Prostate gland (tissue), 2 donors: Measurements from ENCODE around the gene ASIC4. TPM values are rescaled to one million over a fixed set of nuclear protein-coding genes. Genes with fewer than 3 reads are reported as not detected.

ENCODE experiments used
- DNase-seq: peaks from one replicate; pipeline ENCODE4 v3.0.0-alpha.2; 2019; ENCODE audit warnings: low spot score
- H3K27ac ChIP-seq, 2 donors: fragments of 200-600 bp; sonication (generic); 2 replicates each; pipeline ENCODE4 v1.5.1; 2017 to 2019
- H3K27me3 ChIP-seq: fragments of 200-600 bp; sonication (generic); replicated peaks from 2 replicates; pipeline ENCODE4 v1.5.1; 2019; ENCODE audit not compliant: insufficient read depth
- H3K36me3 ChIP-seq, 2 donors: fragments of 200-600 bp; sonication (generic); 1 replicate in 1 of 2; 2 replicates in 1 of 2; pipeline versions ENCODE4 v1.5.1 to v1.8.1; 2017 to 2019
- H3K4me1 ChIP-seq: fragments of 200-600 bp; sonication (generic); replicated peaks from 2 replicates; pipeline ENCODE4 v1.5.1; 2019
- H3K4me3 ChIP-seq, 2 donors: fragments of 200-600 bp; sonication (generic); 2 replicates each; pipeline ENCODE4 v1.5.1; 2017 to 2019
- H3K9me3 ChIP-seq: fragments of 200-600 bp; sonication (generic); 2 replicates; pipeline ENCODE4 v1.5.1; 2017
- POLR2A ChIP-seq: fragments of 450-650 bp; IDR thresholded peaks from one replicate; pipeline ENCODE4 v1.6.1; 2016; ENCODE audit warnings: antibody characterized with exemption, mild to moderate bottlenecking
- POLR2AphosphoS5 ChIP-seq: sonication (generic); formaldehyde crosslinking; IDR thresholded peaks from one replicate; pipeline ENCODE4 v1.6.1; 2017; ENCODE audit warnings: antibody characterized with exemption
- WGBS: methylation state at CpG from one replicate; pipeline ENCODE4 v1.1.5; 2018; 5-methylcytosine and 5-hydroxymethylcytosine counted together
- intact Hi-C: fragments of 100-400 bp; cut with DNase I; formaldehyde crosslinking; loops from one replicate; pipeline ENCODE4 v1.14.2; 2022
- total RNA-seq, 2 donors: library from RNA; depleted of rRNA; stranded (reverse); fragments of >200 nt; gene quantifications; one replicate each; pipeline ENCODE4 v1.1.0, GENCODE V29; 2016
- TF ChIP-seq, protein P1 (sequence below), 4 experiments: fragments of 200-600 bp in 2 of 4; fragments of 450-650 bp in 2 of 4; sonication (generic) in 2 of 4; IDR thresholded peaks; 1 replicate in 3 of 4; 2 replicates in 1 of 4; pipeline ENCODE4 v1.5.1; 2016 to 2019; ENCODE audit warnings: antibody characterized with exemption in 4 of 4, mild to moderate bottlenecking in 2 of 4, moderate library complexity in 2 of 4

ASIC4 gene
- total RNA-seq, 2 donors from 2014 or later, result 0.09 to 0.45 TPM

DNA sequence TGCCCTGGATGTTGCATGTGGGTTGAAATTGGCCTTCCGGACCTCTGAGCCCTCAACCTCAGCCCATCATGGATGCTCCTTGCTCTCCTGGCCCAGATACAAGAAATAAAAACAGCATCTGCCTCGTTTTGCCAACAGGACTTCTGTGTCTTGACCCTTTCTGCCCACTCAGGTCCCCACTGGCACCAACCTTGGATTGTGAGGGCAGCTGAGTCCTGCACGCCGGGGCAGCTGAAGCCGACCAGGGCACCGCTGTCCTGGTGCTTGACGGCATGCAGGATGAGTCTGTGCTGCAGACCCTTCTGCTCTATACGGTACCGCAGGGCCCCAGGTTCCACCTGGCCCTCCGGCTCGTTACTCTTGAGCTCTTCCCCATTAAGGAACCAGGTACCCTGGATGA is 52.4 kb downstream of the ASIC4 start:
- no peak overlapping the region for H3K27ac ChIP-seq
- WGBS, result 89% methylated on average over 6 of the region's 11 CpGs
- intact Hi-C loops, result no loop called here
- no peak overlapping the region for H3K4me3 ChIP-seq
- no peaks in the 10 kb centered on the region for H3K27me3 ChIP-seq
- DNase-seq, result no peak
- no peak for TF ChIP-seq POLR2AphosphoS5
- TF ChIP-seq, protein P1, sequence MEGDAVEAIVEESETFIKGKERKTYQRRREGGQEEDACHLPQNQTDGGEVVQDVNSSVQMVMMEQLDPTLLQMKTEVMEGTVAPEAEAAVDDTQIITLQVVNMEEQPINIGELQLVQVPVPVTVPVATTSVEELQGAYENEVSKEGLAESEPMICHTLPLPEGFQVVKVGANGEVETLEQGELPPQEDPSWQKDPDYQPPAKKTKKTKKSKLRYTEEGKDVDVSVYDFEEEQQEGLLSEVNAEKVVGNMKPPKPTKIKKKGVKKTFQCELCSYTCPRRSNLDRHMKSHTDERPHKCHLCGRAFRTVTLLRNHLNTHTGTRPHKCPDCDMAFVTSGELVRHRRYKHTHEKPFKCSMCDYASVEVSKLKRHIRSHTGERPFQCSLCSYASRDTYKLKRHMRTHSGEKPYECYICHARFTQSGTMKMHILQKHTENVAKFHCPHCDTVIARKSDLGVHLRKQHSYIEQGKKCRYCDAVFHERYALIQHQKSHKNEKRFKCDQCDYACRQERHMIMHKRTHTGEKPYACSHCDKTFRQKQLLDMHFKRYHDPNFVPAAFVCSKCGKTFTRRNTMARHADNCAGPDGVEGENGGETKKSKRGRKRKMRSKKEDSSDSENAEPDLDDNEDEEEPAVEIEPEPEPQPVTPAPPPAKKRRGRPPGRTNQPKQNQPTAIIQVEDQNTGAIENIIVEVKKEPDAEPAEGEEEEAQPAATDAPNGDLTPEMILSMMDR (IDR thresholded peaks at IDR 0.05), result no peak
- TF ChIP-seq POLR2A, result no peak
- no peaks in the 10 kb centered on the region for H3K4me1 ChIP-seq
- peaks cover 0 to 3% of the 10 kb centered on the region in 2 donors for H3K36me3 ChIP-seq
- no peaks in the 10 kb centered on the region for H3K9me3 ChIP-seq

DNA sequence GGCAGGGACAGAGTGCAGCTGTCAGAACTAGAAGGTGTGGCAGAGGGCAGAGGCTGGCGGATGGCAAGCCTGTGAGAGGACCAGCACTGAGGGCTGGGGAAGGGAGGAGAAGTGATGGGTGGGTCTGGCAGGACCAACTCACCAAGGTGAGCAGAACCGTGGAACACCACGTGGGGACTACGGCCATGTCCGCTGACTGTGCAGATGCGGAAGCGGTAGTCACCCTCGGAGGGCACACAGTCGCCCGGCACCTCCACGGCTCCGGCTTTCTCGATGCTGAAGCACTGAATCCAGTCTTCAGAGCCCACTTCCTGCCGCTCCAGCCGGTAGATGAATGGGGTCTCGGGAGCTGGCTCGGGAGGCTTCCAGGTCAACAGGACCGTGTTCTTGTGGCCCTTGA is 52.8 kb downstream of the ASIC4 start:
- H3K36me3 ChIP-seq, result peaks cover 0 to under 1% of the 10 kb centered on the region in 2 donors
- intact Hi-C loops, result no loop called here
- no peak for DNase-seq
- H3K27me3 ChIP-seq, result no peaks in the 10 kb centered on the region
- TF ChIP-seq POLR2AphosphoS5 (no peak), POLR2A (no peak)
- TF ChIP-seq, protein P1 (IDR thresholded peaks at IDR 0.05), result no peak
- H3K9me3 ChIP-seq, result no peaks in the 10 kb centered on the region
- no peaks in the 10 kb centered on the region for H3K4me1 ChIP-seq
- H3K27ac ChIP-seq, result no peak overlapping the region
- no peak overlapping the region for H3K4me3 ChIP-seq
- WGBS, result 94% methylated on average over 18 of the region's 18 CpGs

DNA sequence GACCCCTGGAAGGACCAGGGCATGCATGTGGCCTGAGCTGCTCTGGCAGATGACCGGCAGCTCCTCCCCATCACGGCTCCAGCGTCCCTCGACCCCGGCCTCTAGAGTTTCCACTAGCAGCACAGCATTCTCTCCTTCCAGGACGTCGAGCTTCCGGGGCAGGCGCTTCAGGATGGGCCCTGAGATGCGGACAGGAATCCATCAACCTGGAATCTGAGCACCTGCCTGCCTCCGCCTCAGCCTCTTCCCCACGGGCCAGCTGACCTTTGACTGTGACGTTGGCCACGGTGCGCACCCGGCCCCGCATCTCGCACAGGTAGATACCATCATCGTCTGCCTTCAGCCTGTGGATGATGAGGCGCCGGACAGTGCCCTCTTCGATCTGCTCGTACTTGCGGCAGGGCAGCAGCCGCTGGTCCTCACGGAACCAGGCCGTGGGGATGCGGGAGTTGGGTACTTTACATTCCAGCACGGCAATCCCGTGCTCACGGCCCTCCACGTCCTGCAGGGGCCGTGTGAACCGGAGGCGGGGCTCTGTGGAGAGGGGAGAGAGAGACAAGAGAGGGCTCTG is 53.6 kb downstream of the ASIC4 start:
- Histone ChIP-seq H3K9me3 (no peaks in the 10 kb centered on the region), H3K4me1 (no peaks in the 10 kb centered on the region), H3K4me3 (no peak overlapping the region), H3K36me3 (no peaks in the 10 kb centered on the region), H3K27ac (no peak overlapping the region), H3K27me3 (no peaks in the 10 kb centered on the region)
- 84% methylated on average over 35 of the region's 35 CpGs for WGBS
- TF ChIP-seq POLR2AphosphoS5 (no peak), POLR2A (no peak)
- TF ChIP-seq, protein P1 (IDR thresholded peaks at IDR 0.05), result no peak
- intact Hi-C loops, result no loop called here
- no peak for DNase-seq

DNA sequence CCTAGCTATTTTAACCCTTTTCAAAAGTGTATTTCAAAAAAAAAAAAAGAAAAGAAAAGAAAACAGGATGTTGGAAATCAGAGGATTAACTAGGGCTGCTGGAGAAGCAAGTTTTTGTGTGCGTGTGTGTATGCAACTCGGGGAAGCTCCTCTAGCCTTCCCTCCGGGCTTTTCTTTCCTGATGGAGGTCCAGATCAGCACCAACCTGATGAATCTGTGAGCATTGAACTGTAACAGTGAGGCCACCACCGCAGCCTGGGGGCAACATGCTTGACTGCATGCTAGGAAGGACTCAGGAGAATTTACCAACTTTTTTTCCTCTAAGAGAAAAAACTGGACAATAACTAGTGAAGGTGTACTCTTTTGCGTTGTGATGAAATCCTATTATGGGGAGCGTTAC is 54.8 kb downstream of the ASIC4 start:
- WGBS, result 81% methylated on average over 6 of the region's 6 CpGs
- Histone ChIP-seq H3K27ac (no peak overlapping the region), H3K4me1 (no peaks in the 10 kb centered on the region), H3K27me3 (no peaks in the 10 kb centered on the region), H3K36me3 (no peaks in the 10 kb centered on the region), H3K9me3 (no peaks in the 10 kb centered on the region), H3K4me3 (no peak overlapping the region)
- DNase-seq, result no peak
- TF ChIP-seq, protein P1 (IDR thresholded peaks at IDR 0.05), result no peak
- no peak for TF ChIP-seq POLR2A
- no peak for TF ChIP-seq POLR2AphosphoS5
- intact Hi-C loops, result no loop called here

DNA sequence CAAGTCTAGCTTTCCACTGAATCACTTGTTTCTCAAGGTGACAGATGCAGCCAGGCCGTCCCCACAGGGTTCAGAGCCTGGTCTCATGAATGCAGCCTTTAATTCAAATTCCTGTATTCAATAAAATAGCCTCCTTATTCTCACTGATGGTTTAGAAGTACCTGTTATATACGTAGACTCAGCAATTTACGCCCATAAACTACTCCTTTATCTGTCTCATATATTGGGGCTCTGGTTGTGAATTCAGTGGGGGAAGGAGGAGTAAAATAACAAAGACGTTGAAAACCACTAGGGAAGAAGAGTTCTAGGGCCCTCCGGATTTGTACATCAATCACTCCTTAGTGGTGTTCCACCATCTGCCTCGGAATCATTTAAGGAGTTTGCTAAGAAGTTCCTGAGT is 55.4 kb downstream of the ASIC4 start:
- H3K4me1 ChIP-seq, result no peaks in the 10 kb centered on the region
- H3K4me3 ChIP-seq, result no peak overlapping the region
- intact Hi-C loops, result no loop called here
- no peak for DNase-seq
- H3K27ac ChIP-seq, result no peak overlapping the region
- 79% methylated on average over 6 of the region's 6 CpGs for WGBS
- H3K9me3 ChIP-seq, result no peaks in the 10 kb centered on the region
- no peaks in the 10 kb centered on the region for H3K27me3 ChIP-seq
- TF ChIP-seq POLR2A (no peak), POLR2AphosphoS5 (no peak)
- TF ChIP-seq, protein P1 (IDR thresholded peaks at IDR 0.05), result no peak
- no peaks in the 10 kb centered on the region for H3K36me3 ChIP-seq
